MM.1S (cell line): ENCODE results near the gene CDKN1B.

Source experiments
- EZH2 ChIP-seq: fragments of 300-600 bp; sonication (generic); optimal IDR thresholded peaks from 2 replicates; pipeline ENCODE3; 2017; ENCODE audit warnings: low read depth, mild to moderate bottlenecking, antibody characterized with exemption, low read length, mixed read lengths
- TF ChIP-seq, protein P1 (sequence below): fragments of 300-600 bp; sonication (generic); IDR thresholded peaks from 2 replicates; pipeline ENCODE4 v1.5.1; 2016; ENCODE audit warnings: antibody characterized with exemption, low read length, mixed read lengths

GRCh38 chr12:12718853-12719252 lies 1.7 kb downstream of the CDKN1B start:
- no peak for TF ChIP-seq EZH2
- TF ChIP-seq, protein P1, sequence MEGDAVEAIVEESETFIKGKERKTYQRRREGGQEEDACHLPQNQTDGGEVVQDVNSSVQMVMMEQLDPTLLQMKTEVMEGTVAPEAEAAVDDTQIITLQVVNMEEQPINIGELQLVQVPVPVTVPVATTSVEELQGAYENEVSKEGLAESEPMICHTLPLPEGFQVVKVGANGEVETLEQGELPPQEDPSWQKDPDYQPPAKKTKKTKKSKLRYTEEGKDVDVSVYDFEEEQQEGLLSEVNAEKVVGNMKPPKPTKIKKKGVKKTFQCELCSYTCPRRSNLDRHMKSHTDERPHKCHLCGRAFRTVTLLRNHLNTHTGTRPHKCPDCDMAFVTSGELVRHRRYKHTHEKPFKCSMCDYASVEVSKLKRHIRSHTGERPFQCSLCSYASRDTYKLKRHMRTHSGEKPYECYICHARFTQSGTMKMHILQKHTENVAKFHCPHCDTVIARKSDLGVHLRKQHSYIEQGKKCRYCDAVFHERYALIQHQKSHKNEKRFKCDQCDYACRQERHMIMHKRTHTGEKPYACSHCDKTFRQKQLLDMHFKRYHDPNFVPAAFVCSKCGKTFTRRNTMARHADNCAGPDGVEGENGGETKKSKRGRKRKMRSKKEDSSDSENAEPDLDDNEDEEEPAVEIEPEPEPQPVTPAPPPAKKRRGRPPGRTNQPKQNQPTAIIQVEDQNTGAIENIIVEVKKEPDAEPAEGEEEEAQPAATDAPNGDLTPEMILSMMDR: no peak
